HL-60/S4 (cell line): Measurements from ENCODE around the gene ELOA.
"Not testable (repeated sequence)": the region's sequence is repeated elsewhere in the genome, so short reads cannot be mapped to it uniquely, and the experiment has no call there.

ENCODE experiments used
- in situ Hi-C: fragments of 300-500 bp; cut with MboI; formaldehyde crosslinking; loops from 2 replicates; pipeline ENCODE4 v1.14.3; 2022; ENCODE audit warnings: low sequenced_read_pairs

ELOA gene

GRCh38 chr1:23799255-23799569 lies 55.9 kb downstream of the ELOA start:
- in situ Hi-C loops, result no loop called here

GRCh38 chr1:23799570-23800399 lies 56.5 kb downstream of the ELOA start:
- in situ Hi-C loops, result no loop called here

- in situ Hi-C loops, result no loop called here
Observed at GRCh38 chr1:23800400-23801337, 57.4 kb downstream of the ELOA start, which contains the start of gene GALE. Gene GALE (minus strand): TSS chr1:23800754. CDS start chr1:23799007, 1,747 bp downstream.

- in situ Hi-C loops, result no loop called here
Observed at GRCh38 chr1:23801338-23801748, 58.1 kb downstream of the ELOA start.

GRCh38 chr1:23801876-23802275 lies 58.6 kb downstream of the ELOA start:
- in situ Hi-C loops, result no loop called here

GRCh38 chr1:23802809-23803342 lies 59.6 kb downstream of the ELOA start:
- in situ Hi-C loops, result not testable (repeated sequence)

- in situ Hi-C loops, result no loop called here
Observed at GRCh38 chr1:23803674-23804073, 60.4 kb downstream of the ELOA start.

GRCh38 chr1:23804183-23804835 lies 61.0 kb downstream of the ELOA start:
- in situ Hi-C loops, result no loop called here

- in situ Hi-C loops, result loop anchor here (5.0 kb wide), 1 partner anchor 112 kb away; no protein-coding TSS in a partner anchor
Observed at GRCh38 chr1:23805025-23805424, 61.8 kb downstream of the ELOA start.

- in situ Hi-C loops, result loop anchor here (5.0 kb wide), 1 partner anchor 111 kb away; no protein-coding TSS in a partner anchor
Observed at GRCh38 chr1:23806280-23806679, 63.0 kb downstream of the ELOA start.

- in situ Hi-C loops, result loop anchor here (5.0 kb wide), 1 partner anchor 110 kb away; no protein-coding TSS in a partner anchor
Observed at GRCh38 chr1:23807453-23807852, 64.2 kb downstream of the ELOA start.

- in situ Hi-C loops, result loop anchor here (5.0 kb wide), 1 partner anchor 108 kb away; no protein-coding TSS in a partner anchor
Observed at GRCh38 chr1:23809751-23810171, 66.5 kb downstream of the ELOA start.

GRCh38 chr1:23810818-23811540 lies 67.7 kb downstream of the ELOA start:
- in situ Hi-C loops, result no loop called here
